NCI-H1092 treated with DMSO at 0.1 percent for 48 hours (cell line): ENCODE measurements around the gene EXOSC7.
A peak's percentile ranks its signal among the peaks of the same experiment; 100 is the strongest.
"Not testable (repeated sequence)": the region's sequence is repeated elsewhere in the genome, so short reads cannot be mapped to it uniquely, and the experiment has no call there.

Experiments
- DNase-seq: peaks from one replicate; lab custom pipeline; 2025; lab: John Stamatoyannopoulos, UW

The EXOSC7 gene

GRCh38 chr3:44976002-44976815, at the start of gene EXOSC7, which contains the start of gene ZDHHC3:
Gene EXOSC7 (plus strand): TSS chr3:44976244. CDS start chr3:44976278, 34 bp downstream.
Gene ZDHHC3 (minus strand): TSS chr3:44976174. CDS start chr3:44959436, 16,738 bp downstream.
- peak; percentile 68 for DNase-seq

- no peak for DNase-seq
These were observed 49.1 kb upstream of the EXOSC7 start for GRCh38 chr3:44926921-44927320.

GRCh38 chr3:44927371-44927770, 48.7 kb upstream of the EXOSC7 start:
- DNase-seq = no peak

GRCh38 chr3:44929782-44930181, 46.3 kb upstream of the EXOSC7 start:
- DNase-seq = no peak

GRCh38 chr3:44930911-44931310, 45.1 kb upstream of the EXOSC7 start:
- DNase-seq = no peak

GRCh38 chr3:44931791-44932190, 44.3 kb upstream of the EXOSC7 start:
- DNase-seq = no peak

GRCh38 chr3:44932271-44932670, 43.8 kb upstream of the EXOSC7 start:
- DNase-seq = no peak

GRCh38 chr3:44932986-44933944, 42.8 kb upstream of the EXOSC7 start:
- no peak for DNase-seq

- DNase-seq = no peak
These were observed 36.4 kb upstream of the EXOSC7 start for GRCh38 chr3:44939581-44940036.

GRCh38 chr3:44942202-44942921, 33.7 kb upstream of the EXOSC7 start:
- no peak for DNase-seq

- DNase-seq = no peak
These were observed 27.8 kb upstream of the EXOSC7 start for GRCh38 chr3:44948239-44948638.

GRCh38 chr3:44949770-44950169, 26.3 kb upstream of the EXOSC7 start:
- not testable (repeated sequence) for DNase-seq

GRCh38 chr3:44950275-44950734, 25.7 kb upstream of the EXOSC7 start:
- no peak for DNase-seq

- no peak for DNase-seq
These were observed 23.4 kb upstream of the EXOSC7 start for GRCh38 chr3:44952689-44953088.

- no peak for DNase-seq
These were observed 21.7 kb upstream of the EXOSC7 start for GRCh38 chr3:44954304-44954703.

GRCh38 chr3:44954962-44955361, 21.1 kb upstream of the EXOSC7 start:
- no peak for DNase-seq

- DNase-seq = no peak
These were observed 20.1 kb upstream of the EXOSC7 start for GRCh38 chr3:44955917-44956316.

GRCh38 chr3:44957986-44958385, 18.1 kb upstream of the EXOSC7 start:
- DNase-seq = no peak

GRCh38 chr3:44958386-44958785, 17.7 kb upstream of the EXOSC7 start:
- DNase-seq = no peak

- no peak for DNase-seq
These were observed 15.5 kb upstream of the EXOSC7 start for GRCh38 chr3:44960387-44961026.

- DNase-seq = no peak
These were observed 14.2 kb upstream of the EXOSC7 start for GRCh38 chr3:44961888-44962287.
